DOHH2 (cell line): Measurements from ENCODE around the gene ZFP92.

Experiments
- CTCF ChIP-seq: fragments of 200-600 bp; sonication (generic); IDR thresholded peaks from one replicate; pipeline ENCODE4 v1.5.1; 2014; ENCODE audit warnings: antibody characterized with exemption, mild to moderate bottlenecking, low read depth, low read length; ENCODE audit not compliant: poor library complexity, severe bottlenecking
- EZH2phosphoT487 ChIP-seq: fragments of 200-600 bp; sonication (generic); IDR thresholded peaks from 2 replicates; pipeline ENCODE4 v1.6.1; 2017; ENCODE audit warnings: borderline replicate concordance, mild to moderate bottlenecking, antibody characterized with exemption, low read length, moderate library complexity, mixed read lengths

GRCh38 chrX:153448556-153449367, 37.5 kb downstream of the ZFP92 start:
- TF ChIP-seq CTCF (no peak), EZH2phosphoT487 (no peak)
